Caco-2 (cell line): ENCODE data around the gene CHST3. TPM values are rescaled to one million over a fixed set of nuclear protein-coding genes. Genes with fewer than 3 reads are reported as not detected.

Source experiments
- BruUV-seq: library from RNA; stranded (reverse); fragments of 400-500 nt; replicated peaks from 2 replicates; lab custom pipeline; 2021; lab: Mats Ljungman, UMichigan
- CTCF ChIA-PET: fragments of 300-600 bp; sonication (Branson Sonifier 250); formaldehyde crosslinking; loops from one replicate; lab custom pipeline; 2022; ENCODE audit warnings: antibody characterized with exemption; lab: Charles Lee
- POLR2A ChIA-PET: fragments of 300-600 bp; sonication (Branson Sonifier 250); formaldehyde crosslinking; loops from one replicate; lab custom pipeline; 2022; ENCODE audit warnings: antibody characterized with exemption; lab: Charles Lee
- DNase-seq, 2 experiments: peaks; one replicate each; pipeline versions ENCODE4 v3.0.0 to v3.0.0-alpha.2; 2020 to 2022
- H3K27me3 ChIP-seq: replicated peaks from 2 replicates; pipeline ENCODE4 v1.6.0; 2011; ENCODE audit warnings: low read length; ENCODE audit not compliant: control insufficient read depth, insufficient read depth
- H3K36me3 ChIP-seq: 2 replicates; pipeline ENCODE4 v1.5.1; 2011; ENCODE audit warnings: low read length; ENCODE audit not compliant: control insufficient read depth, insufficient read depth
- H3K4me1 ChIP-seq: fragments of 250-450 bp; sonication (Bioruptor Pico); 2 replicates; pipeline ENCODE4 v1.5.1; 2020; ENCODE audit warnings: mild to moderate bottlenecking
- H3K4me3 ChIP-seq: 2 replicates; pipeline ENCODE4 v1.5.1; 2011; ENCODE audit warnings: low read depth, mild to moderate bottlenecking, control low read depth, low read length
- H3K9me3 ChIP-seq: fragments of 250-450 bp; sonication (Bioruptor Pico); 2 replicates; pipeline ENCODE4 v1.5.1; 2020; ENCODE audit warnings: mild to moderate bottlenecking, moderate library complexity
- H3K27ac Mint-ChIP-seq: one replicate; pipeline ENCODE4 v1.8.0; 2022; ENCODE audit warnings: mixed read lengths; ENCODE audit not compliant: unreplicated experiment
- H3K27me3 Mint-ChIP-seq: one replicate; pipeline ENCODE4 v1.8.0; 2022; ENCODE audit warnings: mixed read lengths; ENCODE audit not compliant: insufficient read depth, unreplicated experiment
- H3K36me3 Mint-ChIP-seq: one replicate; pipeline ENCODE4 v1.8.0; 2022; ENCODE audit warnings: mild to moderate bottlenecking, mixed read lengths; ENCODE audit not compliant: insufficient read depth, unreplicated experiment
- H3K4me1 Mint-ChIP-seq: one replicate; pipeline ENCODE4 v1.8.0; 2022; ENCODE audit warnings: low read depth, mixed read lengths; ENCODE audit not compliant: unreplicated experiment
- H3K4me3 Mint-ChIP-seq: one replicate; pipeline ENCODE4 v1.8.0; 2022; ENCODE audit warnings: mild to moderate bottlenecking, moderate library complexity, mixed read lengths; ENCODE audit not compliant: unreplicated experiment
- H3K9me3 Mint-ChIP-seq: one replicate; pipeline ENCODE4 v1.8.0; 2022; ENCODE audit warnings: mixed read lengths; ENCODE audit not compliant: unreplicated experiment
- intact Hi-C: fragments of 100-400 bp; cut with micrococcal nuclease; formaldehyde crosslinking; loops from one replicate; pipeline ENCODE4 v1.10.0; 2022; ENCODE audit not compliant: unreplicated experiment
- total RNA-seq: library from RNA; stranded (reverse); gene quantifications from 2 replicates; pipeline ENCODE4 v1.2.3, GENCODE V29; 2022
- TF ChIP-seq, protein P1 (sequence below), 2 experiments: fragments of 200-600 bp in 1 of 2; IDR thresholded peaks; 1 replicate in 1 of 2; 2 replicates in 1 of 2; pipeline versions ENCODE4 v1.5.1 to v1.8.0; 2011 to 2022; ENCODE audit warnings: antibody characterized with exemption in 1 of 2, control low read depth in 1 of 2, inconsistent platforms in 1 of 2, low read depth in 1 of 2, low read length in 1 of 2, mild to moderate bottlenecking in 1 of 2, moderate library complexity in 1 of 2; ENCODE audit not compliant: insufficient read depth in 1 of 2, severe bottlenecking in 1 of 2, unreplicated experiment in 1 of 2

The CHST3 gene
- total RNA-seq, 1 experiment from 2014 or later: 46.0 TPM

DNA sequence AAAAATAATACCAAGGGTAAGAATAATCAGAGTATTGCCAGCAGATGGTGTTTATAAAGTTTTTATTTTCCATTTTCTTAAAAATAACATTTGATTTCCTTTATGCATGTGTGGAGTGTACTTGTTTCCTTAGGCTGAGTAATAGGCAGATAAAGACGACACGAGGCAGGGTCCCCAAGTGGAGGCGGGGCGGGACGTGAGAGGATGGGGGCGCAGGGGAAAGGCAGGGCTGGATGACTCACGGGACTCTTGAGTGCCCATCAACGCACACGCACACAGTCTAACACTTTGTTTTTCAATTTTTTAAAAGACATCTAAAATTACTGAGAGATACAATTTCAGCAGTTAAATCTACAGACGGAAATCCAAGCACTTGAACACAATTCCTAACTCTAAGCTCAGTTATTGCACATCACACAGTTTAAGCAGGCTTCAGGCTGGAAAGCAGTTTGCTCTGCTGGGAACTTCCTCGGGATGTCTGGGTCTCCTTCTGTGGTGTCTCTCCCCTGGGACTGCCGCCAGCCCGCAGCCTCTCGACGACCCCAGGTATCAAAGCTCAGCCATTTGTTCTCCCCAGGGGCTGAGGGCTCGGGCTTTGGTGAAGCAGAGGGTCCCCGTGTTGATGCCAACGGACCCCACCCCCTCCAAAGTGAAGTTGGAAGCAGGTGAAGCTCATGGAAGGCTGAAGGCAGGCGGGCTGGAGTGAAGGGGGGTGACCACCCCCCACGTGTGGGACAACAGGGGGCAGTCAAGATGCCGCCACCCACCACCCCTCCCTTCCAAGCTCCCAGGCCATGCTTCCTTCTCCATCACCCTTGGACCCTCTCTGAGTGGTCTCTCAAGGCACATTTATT is 95.0 kb downstream of the CHST3 start:
- no TSS peak for BruUV-seq
- Mint-ChIP-seq H3K9me3 (no peaks in the 10 kb centered on the region), H3K27ac (no peak overlapping the region), H3K27me3 (no peaks in the 10 kb centered on the region), H3K36me3 (peaks cover 6% of the 10 kb centered on the region), H3K4me3 (no peak overlapping the region), H3K4me1 (no peaks in the 10 kb centered on the region)
- no peak for DNase-seq
- no peaks in the 10 kb centered on the region for H3K36me3 ChIP-seq
- TF ChIP-seq, protein P1, sequence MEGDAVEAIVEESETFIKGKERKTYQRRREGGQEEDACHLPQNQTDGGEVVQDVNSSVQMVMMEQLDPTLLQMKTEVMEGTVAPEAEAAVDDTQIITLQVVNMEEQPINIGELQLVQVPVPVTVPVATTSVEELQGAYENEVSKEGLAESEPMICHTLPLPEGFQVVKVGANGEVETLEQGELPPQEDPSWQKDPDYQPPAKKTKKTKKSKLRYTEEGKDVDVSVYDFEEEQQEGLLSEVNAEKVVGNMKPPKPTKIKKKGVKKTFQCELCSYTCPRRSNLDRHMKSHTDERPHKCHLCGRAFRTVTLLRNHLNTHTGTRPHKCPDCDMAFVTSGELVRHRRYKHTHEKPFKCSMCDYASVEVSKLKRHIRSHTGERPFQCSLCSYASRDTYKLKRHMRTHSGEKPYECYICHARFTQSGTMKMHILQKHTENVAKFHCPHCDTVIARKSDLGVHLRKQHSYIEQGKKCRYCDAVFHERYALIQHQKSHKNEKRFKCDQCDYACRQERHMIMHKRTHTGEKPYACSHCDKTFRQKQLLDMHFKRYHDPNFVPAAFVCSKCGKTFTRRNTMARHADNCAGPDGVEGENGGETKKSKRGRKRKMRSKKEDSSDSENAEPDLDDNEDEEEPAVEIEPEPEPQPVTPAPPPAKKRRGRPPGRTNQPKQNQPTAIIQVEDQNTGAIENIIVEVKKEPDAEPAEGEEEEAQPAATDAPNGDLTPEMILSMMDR (IDR thresholded peaks at IDR 0.05; ENCODE audit: insufficient read depth in 1 of 2, low read depth in 1 of 2, low read length in 1 of 2, severe bottlenecking in 1 of 2, unreplicated experiment in 1 of 2): no peak
- ChIA-PET POLR2A (no interaction called here), CTCF (interaction anchor here (0.6 to 1.8 kb wide), 4 partner anchors 10 to 302 kb away, joined by 3 to 14 read pairs (median 6); no protein-coding TSS in a partner anchor)
- H3K27me3 ChIP-seq: no peaks in the 10 kb centered on the region
- no peaks in the 10 kb centered on the region for H3K9me3 ChIP-seq
- intact Hi-C loops: no loop called here
- peaks cover 3% of the 10 kb centered on the region; the same call in 1 of the 2 replicates for H3K4me1 ChIP-seq
- H3K4me3 ChIP-seq: no peak overlapping the region

- H3K9me3 ChIP-seq: no peaks in the 10 kb centered on the region
- no peak overlapping the region for H3K27ac Mint-ChIP-seq
- no peaks in the 10 kb centered on the region for H3K4me1 Mint-ChIP-seq
- H3K27me3 ChIP-seq: no peaks in the 10 kb centered on the region
- TF ChIP-seq, protein P1 (IDR thresholded peaks at IDR 0.05; ENCODE audit: insufficient read depth in 1 of 2, low read depth in 1 of 2, low read length in 1 of 2, severe bottlenecking in 1 of 2, unreplicated experiment in 1 of 2): no peak
- no peak overlapping the region for H3K4me3 Mint-ChIP-seq
- 0 out of 2 replicates have a peak, but pooled peaks cover 3% of the 10 kb centered on the region for H3K4me1 ChIP-seq
- BruUV-seq: no TSS peak
- DNase-seq: no peak
- no peaks in the 10 kb centered on the region for H3K36me3 ChIP-seq
- no peaks in the 10 kb centered on the region for H3K9me3 Mint-ChIP-seq
- no peak overlapping the region for H3K4me3 ChIP-seq
- ChIA-PET POLR2A (interaction anchor here (0.6 kb wide), 1 partner anchor 190 kb away, joined by 3 read pairs; no protein-coding TSS in a partner anchor), CTCF (interaction anchor here (0.6 to 3.0 kb wide), 7 partner anchors 10 to 303 kb away, joined by 3 to 20 read pairs (median 3); no protein-coding TSS in a partner anchor)
- H3K36me3 Mint-ChIP-seq: peaks cover 6% of the 10 kb centered on the region
- intact Hi-C loops: loop anchor here (5.0 kb wide), 1 partner anchor 67 kb away; no protein-coding TSS in a partner anchor
- no peaks in the 10 kb centered on the region for H3K27me3 Mint-ChIP-seq
Observed at GRCh38 chr10:72059843-72060822, 95.9 kb downstream of the CHST3 start.
